Measurements from ENCODE around the gene MAP2K5.
A peak's percentile ranks its signal among the peaks of the same experiment; 100 is the strongest.

The MAP2K5 gene

DNA sequence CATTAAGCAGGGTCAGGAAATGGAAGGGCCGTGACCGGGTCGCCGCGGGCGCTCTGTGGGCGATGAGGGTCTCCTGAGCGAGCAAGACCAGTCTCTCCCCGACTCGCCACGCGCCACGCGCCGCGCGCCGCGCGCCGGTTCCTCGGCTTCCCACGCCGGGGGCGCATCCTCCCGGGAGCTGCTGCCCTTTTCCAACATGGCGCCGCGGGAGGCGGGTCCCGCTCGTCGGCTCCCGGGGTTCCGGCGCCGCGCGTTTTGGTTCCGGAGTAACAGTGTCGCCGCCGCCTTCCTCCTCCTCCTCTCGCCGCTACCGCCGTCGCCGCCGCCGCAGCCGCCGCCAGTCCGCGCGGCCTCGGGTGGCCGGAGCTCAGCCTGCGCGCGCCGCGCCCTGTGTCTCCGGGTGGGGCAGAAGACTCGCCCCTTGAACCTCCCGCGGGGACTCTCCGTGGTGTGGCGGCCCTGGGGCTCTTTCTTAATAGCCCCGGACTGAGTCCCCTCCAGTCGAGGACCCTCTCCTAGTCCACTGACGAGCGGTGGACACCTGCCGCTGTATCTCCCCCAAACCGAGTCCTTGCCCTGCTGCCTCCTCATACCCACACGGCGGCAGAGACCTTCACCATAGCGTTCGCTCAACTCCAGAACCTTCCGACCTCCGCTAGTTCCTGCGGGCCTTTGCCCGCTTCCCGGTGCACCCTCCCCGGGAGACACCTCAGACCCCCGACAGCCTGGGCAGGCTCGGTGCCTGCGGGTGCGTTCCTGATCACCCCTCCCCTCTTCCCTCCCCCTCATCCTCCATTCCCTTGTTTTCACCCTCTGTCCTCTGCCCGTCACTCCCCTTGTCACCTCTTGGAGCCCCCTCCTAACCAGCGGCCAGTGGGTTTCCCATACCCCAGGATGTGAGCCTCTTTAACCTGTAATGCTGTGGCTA, at the start of gene MAP2K5:
TSS of gene MAP2K5 (plus strand) at position 284 of the 928 bp plus-strand sequence. CDS start at position 917, 633 bp downstream.
- in situ Hi-C loops (cut with HindIII; ENCODE audit: low sequenced_read_pairs), result no loop called here
- H3K4me3 ChIP-seq (ENCODE audit: low read depth, low read length), result peak within 1 kb of the TSS; percentile 68
- TF ChIP-seq CTCF (IDR thresholded peaks at IDR 0.05; ENCODE audit: low read depth, low read length), result no peak
- DNase-seq (ENCODE audit: low read depth, low spot score), result peak; percentile 69

DNA sequence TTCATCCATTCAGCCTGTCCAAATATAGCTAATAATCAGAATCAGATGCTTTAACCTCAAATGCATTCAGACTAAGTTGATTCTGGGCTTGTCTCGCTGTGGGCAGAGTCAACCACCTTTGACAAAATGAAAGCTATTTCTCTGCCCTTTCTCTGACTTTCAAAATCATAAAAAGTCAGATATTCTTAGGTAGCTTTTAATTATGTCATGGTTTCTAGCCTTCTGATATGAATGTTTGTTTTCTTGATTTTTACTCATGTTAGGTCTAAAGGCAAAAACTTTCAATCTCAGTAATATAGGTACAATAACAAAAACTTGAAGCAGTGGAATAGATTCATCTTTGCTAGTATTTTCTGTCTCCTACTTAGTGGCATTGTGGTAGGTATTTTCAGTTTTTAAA, 46.9 kb upstream of the MAP2K5 start:
- no peak overlapping the region for H3K4me3 ChIP-seq (ENCODE audit: low read depth, low read length)
- no peak for TF ChIP-seq CTCF (IDR thresholded peaks at IDR 0.05; ENCODE audit: low read depth, low read length)
- in situ Hi-C loops (cut with HindIII; ENCODE audit: low sequenced_read_pairs), result no loop called here
- no peak for DNase-seq (ENCODE audit: low read depth, low spot score)

DNA sequence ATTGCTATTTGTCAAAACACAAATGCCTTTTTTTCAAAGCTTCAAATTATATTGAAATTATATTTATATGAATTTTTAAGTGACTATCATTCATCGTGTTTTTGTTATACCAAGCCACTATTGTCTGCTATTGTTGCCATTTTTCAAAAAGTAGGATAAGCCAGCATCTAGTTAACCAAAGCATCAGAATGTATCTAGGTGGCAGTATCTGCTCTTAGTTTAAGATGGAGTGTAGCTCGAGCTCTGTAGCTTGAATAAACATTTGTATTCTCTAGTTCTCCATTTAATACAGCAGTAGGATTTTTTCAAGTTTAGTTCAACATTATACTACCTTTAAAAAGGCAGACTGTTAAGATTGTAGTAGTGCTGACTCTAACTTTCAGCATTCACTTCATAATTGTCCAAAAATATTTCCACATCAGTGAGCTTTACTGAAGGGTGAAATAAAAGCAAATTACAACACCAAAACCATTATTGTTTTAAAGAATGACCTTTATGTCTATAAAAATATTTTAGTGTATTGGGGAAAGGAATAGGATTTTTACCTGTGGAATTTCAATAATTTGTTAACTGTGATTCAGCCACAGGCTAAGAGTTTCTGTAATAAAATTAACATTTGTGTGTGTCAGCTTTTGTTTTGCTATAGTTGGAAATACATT, 41.2 kb upstream of the MAP2K5 start:
- DNase-seq (ENCODE audit: low read depth, low spot score), result peak; percentile 55
- in situ Hi-C loops (cut with HindIII; ENCODE audit: low sequenced_read_pairs), result no loop called here

DNA sequence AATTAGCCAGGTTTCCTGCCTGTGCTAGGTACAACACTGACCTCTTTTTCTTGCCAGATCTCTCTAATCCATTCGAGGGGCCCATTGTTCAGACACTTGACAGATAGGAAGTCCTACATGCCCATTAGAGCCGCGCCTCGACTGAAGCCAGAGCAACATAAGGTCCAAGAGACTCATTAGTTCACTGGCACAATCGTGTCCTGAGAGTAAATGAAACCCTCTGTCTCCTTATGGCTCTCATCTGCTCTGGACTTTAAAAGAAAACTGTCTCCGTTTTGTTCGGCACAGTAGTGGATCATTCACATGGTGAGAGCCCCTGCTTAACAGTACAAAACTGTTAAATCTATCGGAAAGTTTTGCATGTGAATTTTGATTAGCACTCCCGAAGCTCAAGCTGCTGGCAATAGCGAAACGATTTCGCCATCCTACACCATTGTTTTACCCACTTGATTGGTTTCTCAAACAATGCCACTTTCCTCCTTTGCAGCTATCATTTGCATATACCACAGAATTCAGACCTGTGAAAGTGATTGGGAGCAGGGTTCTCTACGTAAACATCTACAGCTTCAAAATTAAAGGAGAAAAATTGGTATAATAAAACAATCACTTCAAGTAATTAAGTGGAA, 40.6 kb upstream of the MAP2K5 start:
- in situ Hi-C loops (cut with HindIII; ENCODE audit: low sequenced_read_pairs), result no loop called here

More for the DNA sequence above, 41.2 kb upstream of the MAP2K5 start:
- no peak overlapping the region for H3K4me3 ChIP-seq (ENCODE audit: low read depth, low read length)
- peak; percentile 45 for TF ChIP-seq CTCF (IDR thresholded peaks at IDR 0.05; ENCODE audit: low read depth, low read length)

GRCh38 chr15:67504056-67504455, 38.4 kb upstream of the MAP2K5 start:
- no peak for DNase-seq (ENCODE audit: low read depth, low spot score)
- H3K4me3 ChIP-seq (ENCODE audit: low read depth, low read length), result no peak overlapping the region
- in situ Hi-C loops (cut with HindIII; ENCODE audit: low sequenced_read_pairs), result no loop called here
- TF ChIP-seq CTCF (IDR thresholded peaks at IDR 0.05; ENCODE audit: low read depth, low read length), result no peak

More for the DNA sequence above, 40.6 kb upstream of the MAP2K5 start:
- no peak for DNase-seq (ENCODE audit: low read depth, low spot score)
- TF ChIP-seq CTCF (IDR thresholded peaks at IDR 0.05; ENCODE audit: low read depth, low read length), result no peak
- peak overlapping the region; percentile 2 for H3K4me3 ChIP-seq (ENCODE audit: low read depth, low read length)

GRCh38 chr15:67504796-67505195, 37.7 kb upstream of the MAP2K5 start:
- TF ChIP-seq CTCF (IDR thresholded peaks at IDR 0.05; ENCODE audit: low read depth, low read length), result no peak
- no peak overlapping the region for H3K4me3 ChIP-seq (ENCODE audit: low read depth, low read length)
- DNase-seq (ENCODE audit: low read depth, low spot score), result no peak
- in situ Hi-C loops (cut with HindIII; ENCODE audit: low sequenced_read_pairs), result no loop called here
